H1 (cell line): ENCODE measurements around the gene TAF8. TPM values are rescaled to one million over a fixed set of nuclear protein-coding genes. Genes with fewer than 3 reads are reported as not detected.

Source experiments
- CTCF ChIA-PET: fragments of 300-600 bp; sonication (Branson Sonifier 250); formaldehyde crosslinking; loops from one replicate; lab custom pipeline; 2021; ENCODE audit not compliant: partially characterized antibody; lab: Charles Lee
- POLR2A ChIA-PET: fragments of 300-600 bp; sonication (Branson Sonifier 250); formaldehyde crosslinking; loops from one replicate; lab custom pipeline; 2021; ENCODE audit warnings: inconsistent platforms; ENCODE audit not compliant: partially characterized antibody; lab: Charles Lee
- DNase-seq, 2 experiments: peaks; one replicate each; pipeline versions ENCODE4 v3.0.0 to v3.0.0-alpha.2; 2010 to 2022; ENCODE audit warnings: low spot score in 2 of 2, low read depth in 1 of 2, mixed read lengths in 1 of 2
- FAIRE-seq: peaks from 2 replicates; lab custom pipeline; 2011; peaks lifted over from hg19 to GRCh38; lab: Jason Lieb, UNC
- H2AFZ ChIP-seq: 2 replicates; pipeline ENCODE4 v1.8.1; 2012; ENCODE audit warnings: low read length, inconsistent platforms
- H2AK5ac ChIP-seq: 2 replicates; pipeline ENCODE4 v1.6.1; 2013; ENCODE audit warnings: low read depth, low read length
- H2BK120ac ChIP-seq: replicated peaks from 2 replicates; pipeline ENCODE3; 2013; ENCODE audit warnings: low read depth, low read length, inconsistent platforms
- H2BK12ac ChIP-seq: 2 replicates; pipeline ENCODE4 v1.6.1; 2013; ENCODE audit warnings: low read depth, low read length
- H2BK15ac ChIP-seq: 2 replicates; pipeline ENCODE4 v1.6.1; 2013; ENCODE audit warnings: low read length
- H2BK20ac ChIP-seq: 2 replicates; pipeline ENCODE4 v1.6.1; 2013; ENCODE audit warnings: low read length
- H2BK5ac ChIP-seq: 2 replicates; pipeline ENCODE4 v1.6.1; 2013; ENCODE audit warnings: low read depth, low read length
- H3K14ac ChIP-seq: 2 replicates; pipeline ENCODE4 v1.6.1; 2013; ENCODE audit warnings: inconsistent platforms; ENCODE audit not compliant: insufficient read length
- H3K18ac ChIP-seq: 2 replicates; pipeline ENCODE4 v1.6.1; 2013; ENCODE audit warnings: low read length; ENCODE audit errors: extremely low read depth
- H3K23ac ChIP-seq: 2 replicates; pipeline ENCODE4 v1.6.1; 2013; ENCODE audit warnings: inconsistent platforms; ENCODE audit not compliant: insufficient read length
- H3K23me2 ChIP-seq: 2 replicates; pipeline ENCODE4 v1.6.1; 2013; ENCODE audit warnings: low read depth, low read length
- H3K27ac ChIP-seq: 2 replicates; pipeline ENCODE4 v1.6.1; 2011; ENCODE audit warnings: low read depth, low read length, inconsistent platforms
- H3K27me3 ChIP-seq, 4 experiments: replicated peaks in 1 of 4; 1 replicate in 1 of 4; 2 replicates in 3 of 4; pipeline versions ENCODE4 v1.6.1 to v1.8.1; 2011 to 2013; ENCODE audit warnings: low read length in 3 of 4, mild to moderate bottlenecking in 3 of 4, inconsistent platforms in 2 of 4, mixed read lengths in 2 of 4, moderate library complexity in 1 of 4; ENCODE audit not compliant: control insufficient read depth in 3 of 4, insufficient read depth in 3 of 4; ENCODE audit errors: extremely low read depth in 1 of 4
- H3K36me3 ChIP-seq, 4 experiments: 2 replicates each; pipeline versions ENCODE4 v1.6.1 to v1.8.1; 2011 to 2013; ENCODE audit warnings: mild to moderate bottlenecking in 4 of 4, low read length in 3 of 4, moderate library complexity in 2 of 4, control low read depth in 1 of 4, inconsistent platforms in 1 of 4; ENCODE audit not compliant: insufficient read depth in 4 of 4, control insufficient read depth in 2 of 4
- H3K4ac ChIP-seq: replicated peaks from 2 replicates; pipeline ENCODE3; 2013; ENCODE audit warnings: low read length, low read depth, mixed read lengths, inconsistent platforms; ENCODE audit not compliant: insufficient read length
- H3K4me1 ChIP-seq, 4 experiments: replicated peaks in 1 of 4; 1 replicate in 1 of 4; 2 replicates in 3 of 4; pipeline versions ENCODE4 v1.6.1 to v1.8.1; 2011 to 2013; ENCODE audit warnings: low read length in 3 of 4, inconsistent platforms in 2 of 4, mixed read lengths in 1 of 4; ENCODE audit not compliant: insufficient read depth in 4 of 4, control insufficient read depth in 3 of 4
- H3K4me2 ChIP-seq, 2 experiments: 2 replicates each; pipeline versions ENCODE4 v1.6.1 to v1.8.1; 2011 to 2013; ENCODE audit warnings: low read depth in 2 of 2, low read length in 2 of 2, control low read depth in 1 of 2, inconsistent platforms in 1 of 2, mild to moderate bottlenecking in 1 of 2; ENCODE audit not compliant: insufficient read depth in 1 of 2
- H3K4me3 ChIP-seq, 4 experiments: fragments of 200-600, 300-600 bp in 1 of 4; sonication (generic), shearing (Covaris generic), sonication (Bioruptor Twin) in 1 of 4; 2 replicates each; pipeline versions ENCODE4 v1.5.1 to v1.8.1; 2011 to 2016; ENCODE audit warnings: low read length in 4 of 4, low read depth in 3 of 4, control low read depth in 2 of 4, inconsistent platforms in 2 of 4, mild to moderate bottlenecking in 2 of 4, mixed read lengths in 1 of 4, moderate library complexity in 1 of 4; ENCODE audit not compliant: insufficient read depth in 2 of 4; ENCODE audit errors: extremely low read depth in 1 of 4
- H3K56ac ChIP-seq: replicated peaks from 2 replicates; pipeline ENCODE3; 2013; ENCODE audit warnings: low read depth, mild to moderate bottlenecking, mixed read lengths, low read length, inconsistent platforms; ENCODE audit not compliant: insufficient read length
- H3K79me1 ChIP-seq: 2 replicates; pipeline ENCODE4 v1.6.1; 2013; ENCODE audit warnings: low read depth, low read length, control low read depth
- H3K79me2 ChIP-seq, 2 experiments: 2 replicates each; pipeline versions ENCODE4 v1.6.1 to v1.8.1; 2012 to 2013; ENCODE audit warnings: low read length in 2 of 2, mild to moderate bottlenecking in 2 of 2, inconsistent platforms in 1 of 2; ENCODE audit not compliant: insufficient read depth in 2 of 2, control insufficient read depth in 1 of 2
- H3K9ac ChIP-seq, 4 experiments: replicated peaks in 1 of 4; 1 replicate in 1 of 4; 2 replicates in 3 of 4; pipeline versions ENCODE4 v1.6.1 to v1.8.1; 2011 to 2013; ENCODE audit warnings: low read depth in 3 of 4, low read length in 3 of 4, control low read depth in 2 of 4, mild to moderate bottlenecking in 2 of 4, moderate library complexity in 2 of 4, inconsistent platforms in 1 of 4; ENCODE audit errors: extremely low read depth in 1 of 4
- H3K9me3 ChIP-seq, 2 experiments: 2 replicates each; pipeline versions ENCODE4 v1.6.1 to v1.8.1; 2012 to 2013; ENCODE audit warnings: mild to moderate bottlenecking in 2 of 2, moderate library complexity in 2 of 2, control low read depth in 1 of 2, inconsistent platforms in 1 of 2, low read depth in 1 of 2, low read length in 1 of 2, mixed read lengths in 1 of 2; ENCODE audit not compliant: insufficient read depth in 2 of 2
- H4K20me1 ChIP-seq, 2 experiments: replicated peaks in 1 of 2; 2 replicates each; pipeline versions ENCODE3 to v1.8.1; 2011 to 2013; ENCODE audit warnings: inconsistent platforms in 2 of 2, low read length in 2 of 2, mild to moderate bottlenecking in 1 of 2; ENCODE audit not compliant: insufficient read depth in 2 of 2, control insufficient read depth in 1 of 2
- H4K5ac ChIP-seq: 2 replicates; pipeline ENCODE4 v1.6.1; 2013; ENCODE audit warnings: low read length, low read depth, mixed read lengths, inconsistent platforms; ENCODE audit not compliant: insufficient read length
- H4K8ac ChIP-seq: 2 replicates; pipeline ENCODE4 v1.8.0; 2013; ENCODE audit warnings: mild to moderate bottlenecking, moderate library complexity, low read length, inconsistent platforms; ENCODE audit not compliant: insufficient read depth; ENCODE audit errors: extremely low read depth
- H4K91ac ChIP-seq: replicated peaks from 2 replicates; pipeline ENCODE3; 2013; ENCODE audit warnings: low read length, mixed read lengths, inconsistent platforms; ENCODE audit not compliant: insufficient read length
- ASH2L ChIP-seq: fragments of 200-600, 300-600 bp; sonication (generic); IDR thresholded peaks from one replicate; pipeline ENCODE4 v1.7.1; 2017; ENCODE audit warnings: low read length
- ATF2 ChIP-seq: IDR thresholded peaks from 2 replicates; pipeline ENCODE4 v1.6.1; 2012; ENCODE audit warnings: low read length, inconsistent platforms
- CBX5 ChIP-seq: fragments of 300-800, 300-1000 bp; sonication (generic); IDR thresholded peaks from 2 replicates; pipeline ENCODE4 v1.7.1; 2016; ENCODE audit warnings: antibody characterized with exemption, low read length, low read depth
- EGR1 ChIP-seq: IDR thresholded peaks from 2 replicates; pipeline ENCODE4 v1.6.1; 2011; ENCODE audit warnings: low read depth, low read length, borderline replicate concordance
- HDAC2 ChIP-seq, 2 experiments: fragments of 300-600 bp in 1 of 2; sonication (generic) in 1 of 2; IDR thresholded peaks; 2 replicates each; pipeline ENCODE4 v1.6.1; 2011 to 2012; ENCODE audit warnings: low read depth in 2 of 2, low read length in 2 of 2, mild to moderate bottlenecking in 2 of 2, moderate library complexity in 2 of 2, borderline replicate concordance in 1 of 2, inconsistent platforms in 1 of 2
- PHF8 ChIP-seq: fragments of 200-600 bp; sonication (generic); conservative IDR thresholded peaks from 2 replicates; pipeline ENCODE4 v1.7.1; 2012; ENCODE audit warnings: low read depth, mild to moderate bottlenecking, inconsistent platforms, low read length, moderate library complexity
- RFX5 ChIP-seq: IDR thresholded peaks from 2 replicates; pipeline ENCODE4 v1.6.1; 2011; ENCODE audit warnings: low read depth, low read length, improper control_type of control experiment, borderline replicate concordance
- RXRA ChIP-seq: IDR thresholded peaks from 2 replicates; pipeline ENCODE4 v1.6.1; 2011; ENCODE audit warnings: low read depth, mild to moderate bottlenecking, low read length, moderate library complexity; ENCODE audit not compliant: insufficient read depth
- SIX5 ChIP-seq: IDR thresholded peaks from 2 replicates; pipeline ENCODE4 v1.6.1; 2011; ENCODE audit warnings: mild to moderate bottlenecking, low read depth, low read length
- SP4 ChIP-seq: IDR thresholded peaks from 2 replicates; pipeline ENCODE4 v1.6.1; 2012; ENCODE audit warnings: low read length, inconsistent platforms
- SRF ChIP-seq: IDR thresholded peaks from 2 replicates; pipeline ENCODE4 v1.6.1; 2011; ENCODE audit warnings: mild to moderate bottlenecking, low read depth, low read length, moderate library complexity
- YY1 ChIP-seq: IDR thresholded peaks from 2 replicates; pipeline ENCODE4 v1.6.1; 2011; ENCODE audit warnings: low read depth, mild to moderate bottlenecking, low read length
- WGBS, 2 experiments: shearing (Covaris generic) in 1 of 2; methylation state at CpG; one replicate each; pipeline versions ENCODE4 v1.1.6 to v1.1.7; 2013 to 2015; ENCODE audit warnings: low lambda C conversion rate in 2 of 2, mixed read lengths in 2 of 2, inconsistent platforms in 1 of 2, low coverage in 1 of 2, missing lambda C conversion rate in 1 of 2; ENCODE audit not compliant: insufficient replicate concordance in 2 of 2, insufficient coverage in 1 of 2, insufficient read length in 1 of 2; ENCODE audit errors: extremely low coverage in 1 of 2, missing lambda C conversion rate in 1 of 2; 5-methylcytosine and 5-hydroxymethylcytosine counted together
- polyA plus RNA-seq, 7 experiments: library from polyadenylated mRNA; depleted of rRNA in 3 of 7; stranded (reverse) in 5 of 7; unstranded in 2 of 7; fragments of >200 nt in 5 of 7; fragments of 200-250 nt in 2 of 7; gene quantifications; 1 replicate in 5 of 7; 2 replicates in 1 of 7; 4 replicates in 1 of 7; pipeline versions ENCODE4 v1.2.1 to v1.2.3, GENCODE V29; 2011 to 2013; ENCODE audit warnings: missing spikeins in 2 of 7, mixed read lengths in 2 of 7
- total RNA-seq: library from RNA; stranded (reverse); fragmentation: NEBNext Ultra II Directional; extraction: Animal tissue kit (Norgen Biotek cat#: 25700); gene quantifications from 2 replicates; pipeline ENCODE4 v1.2.1, GENCODE V29; 2021

Gene TAF8
- total and polyA plus RNA-seq, 2 of the 8 experiments (the other 6 are each of a cell fraction or from before 2014, with no cell fraction given), result 32.2 to 34.0 TPM

- FAIRE-seq (no peak), DNase-seq (no peak)
- Histone ChIP-seq H3K9me3 (no peaks in the 10 kb centered on the region), H3K27ac (no peak overlapping the region), H3K9ac (no peak overlapping the region), H2BK5ac (no peak overlapping the region), H3K4ac (no peak overlapping the region), H4K5ac (no peak overlapping the region), H3K56ac (no peak overlapping the region), H3K23me2 (no peaks in the 10 kb centered on the region), H2BK15ac (no peak overlapping the region), H4K8ac (no peak overlapping the region), H2BK20ac (no peak overlapping the region), H2BK12ac (no peak overlapping the region), H3K4me1 (peaks cover 0 to 6% (median 2%) of the 10 kb centered on the region in 4 experiments; a peak in 5 of 7 replicates), H4K20me1 (peaks cover 0 to 4% of the 10 kb centered on the region in 2 experiments), H2AFZ (no peak overlapping the region), H4K91ac (no peak overlapping the region), H3K27me3 (peaks cover 0 to 12% (median 9%) of the 10 kb centered on the region in 4 experiments; a peak in 5 of 7 replicates), H3K4me3 (no peak overlapping the region), H3K4me2 (no peak overlapping the region), H3K18ac (no peak overlapping the region), H2AK5ac (no peak overlapping the region), H3K79me2 (no peaks in the 10 kb centered on the region), H3K14ac (no peak overlapping the region), H2BK120ac (no peak overlapping the region), H3K36me3 (no peaks in the 10 kb centered on the region), H3K79me1 (no peaks in the 10 kb centered on the region), H3K23ac (no peak overlapping the region)
- POLR2A ChIA-PET, result interaction anchor here (0.6 to 15.0 kb wide), 5 partner anchors 11 to 184 kb away, joined by 3 to 157 read pairs (median 4); partner anchors contain the start of genes BYSL, CCND3, MED20 and TAF8
- 81% methylated on average over 2 of the region's 2 CpGs; no CpG with 5 or more reads in 1 of the 2 experiments for WGBS, 2 experiments
- CTCF ChIA-PET, result interaction anchor here (1.0 to 10.2 kb wide), 3 partner anchors 23 to 109 kb away, joined by 3 to 219 read pairs (median 3); partner anchors contain the start of gene CCND3
- TF ChIP-seq ASH2L (no peak), SP4 (no peak), YY1 (no peak), SRF (no peak), PHF8 (no peak), ATF2 (no peak), EGR1 (no peak), CBX5 (no peak), SIX5 (no peak), RFX5 (no peak), RXRA (no peak), HDAC2 (IDR thresholded peaks at IDR 0.05; ENCODE audit: borderline replicate concordance in 1 of 2, low read depth in 2 of 2, low read length in 2 of 2) (no peak)
Observed at GRCh38 chr6:42038811-42039408, 11.4 kb upstream of the TAF8 start.
